H7 (cell line): ENCODE data around the gene PPP1R2C. TPM values are rescaled to one million over a fixed set of nuclear protein-coding genes. Genes with fewer than 3 reads are reported as not detected.

Experiments
- DNase-seq: peaks from one replicate; pipeline ENCODE4 v3.0.0; 2012
- H3K27me3 ChIP-seq: 2 replicates; pipeline ENCODE4 v1.6.0; 2011; ENCODE audit warnings: mild to moderate bottlenecking, low read length; ENCODE audit not compliant: control insufficient read depth, insufficient read depth
- H3K36me3 ChIP-seq: replicated peaks from 2 replicates; pipeline ENCODE4 v1.5.1; 2011; ENCODE audit warnings: low read length; ENCODE audit not compliant: control insufficient read depth, insufficient read depth
- H3K4me3 ChIP-seq: 2 replicates; pipeline ENCODE4 v1.5.1; 2011; ENCODE audit warnings: low read depth, mild to moderate bottlenecking, control low read depth, low read length, moderate library complexity; ENCODE audit not compliant: insufficient read depth
- total RNA-seq: library from RNA; depleted of rRNA; stranded (reverse); fragments of >200 nt; shearing (Covaris generic); gene quantifications from 2 replicates; pipeline ENCODE4 v1.2.3, GENCODE V29; 2014; rRNA removed

Gene PPP1R2C
- total RNA-seq = not detected in 2 replicates

DNA sequence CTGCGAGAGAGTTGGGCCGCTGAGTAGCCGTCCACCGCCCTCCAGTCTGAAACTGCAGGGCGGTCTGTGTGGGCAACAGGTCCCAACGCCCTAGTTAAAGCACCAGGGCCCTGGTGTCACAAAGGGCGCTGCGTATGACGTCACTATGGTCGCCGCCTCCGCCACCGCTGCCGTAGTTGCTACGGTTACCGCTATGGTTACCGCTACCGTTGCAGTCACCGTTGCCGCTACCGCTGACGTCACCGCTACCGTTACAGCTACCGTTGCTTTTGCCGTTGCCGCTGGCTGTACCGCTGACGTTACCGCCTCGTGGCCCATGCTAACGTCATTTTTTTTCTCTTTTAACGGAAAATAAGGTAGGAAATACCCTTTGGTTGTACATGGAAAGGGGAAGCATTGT, at the start of gene PPP1R2C:
PPP1R2C (minus strand) TSS at position 68 of the 400 bp plus-strand sequence. CDS start 84 bp downstream, outside the sequence.
- H3K4me3 ChIP-seq = no peak within 1 kb of the TSS
- DNase-seq = no peak
- no peaks in the 10 kb centered on the region for H3K27me3 ChIP-seq
- H3K36me3 ChIP-seq = no peaks in the 10 kb centered on the region

- Histone ChIP-seq H3K36me3 (no peaks in the 10 kb centered on the region; the same call in 1 of the 2 replicates), H3K4me3 (no peak overlapping the region), H3K27me3 (no peaks in the 10 kb centered on the region)
- no peak for DNase-seq
Measured at GRCh38 chrX:42825201-42825600, 47.2 kb upstream of the PPP1R2C start.

DNA sequence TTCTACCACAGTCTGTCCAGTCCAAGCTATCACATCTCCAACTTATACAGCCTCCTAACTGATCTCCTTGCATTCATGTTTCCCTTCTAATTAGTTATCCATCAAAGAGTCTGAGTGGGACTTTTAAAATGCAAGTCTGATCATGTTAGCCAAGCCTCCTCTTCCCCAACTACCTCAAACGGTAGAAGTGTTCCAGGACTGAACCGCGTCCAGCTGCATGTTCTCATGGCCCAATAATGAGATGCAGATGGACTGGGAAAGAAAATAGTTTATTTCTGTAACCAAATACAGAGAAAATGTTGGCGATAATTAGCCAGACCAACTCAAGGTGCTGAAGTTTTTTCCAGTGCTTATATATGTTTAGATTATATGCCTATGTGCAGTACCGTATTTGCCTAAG, 46.6 kb upstream of the PPP1R2C start:
- DNase-seq = no peak
- H3K27me3 ChIP-seq = no peaks in the 10 kb centered on the region
- no peaks in the 10 kb centered on the region; the same call in 1 of the 2 replicates for H3K36me3 ChIP-seq
- H3K4me3 ChIP-seq = no peak overlapping the region

DNA sequence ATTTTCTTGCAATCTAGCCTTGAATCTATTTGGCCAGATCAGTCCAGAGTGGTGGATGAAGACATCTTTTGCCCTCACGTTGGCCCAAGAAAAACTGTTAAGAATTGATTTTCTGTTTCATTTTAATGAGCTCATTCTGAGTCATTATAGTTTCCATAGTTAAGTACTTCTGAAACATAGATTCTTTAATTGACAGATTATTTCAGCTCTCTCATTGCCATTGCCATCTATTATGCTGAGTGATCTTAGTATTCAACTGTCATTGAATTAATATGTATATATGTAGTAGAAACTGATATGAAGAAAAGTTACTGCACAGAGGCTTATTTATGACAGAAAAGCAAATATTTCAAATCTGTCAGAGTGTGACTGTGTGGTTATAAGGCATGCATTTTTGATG, 45.5 kb upstream of the PPP1R2C start:
- no peak overlapping the region for H3K4me3 ChIP-seq
- no peaks in the 10 kb centered on the region for H3K36me3 ChIP-seq
- no peak for DNase-seq
- no peaks in the 10 kb centered on the region for H3K27me3 ChIP-seq

DNA sequence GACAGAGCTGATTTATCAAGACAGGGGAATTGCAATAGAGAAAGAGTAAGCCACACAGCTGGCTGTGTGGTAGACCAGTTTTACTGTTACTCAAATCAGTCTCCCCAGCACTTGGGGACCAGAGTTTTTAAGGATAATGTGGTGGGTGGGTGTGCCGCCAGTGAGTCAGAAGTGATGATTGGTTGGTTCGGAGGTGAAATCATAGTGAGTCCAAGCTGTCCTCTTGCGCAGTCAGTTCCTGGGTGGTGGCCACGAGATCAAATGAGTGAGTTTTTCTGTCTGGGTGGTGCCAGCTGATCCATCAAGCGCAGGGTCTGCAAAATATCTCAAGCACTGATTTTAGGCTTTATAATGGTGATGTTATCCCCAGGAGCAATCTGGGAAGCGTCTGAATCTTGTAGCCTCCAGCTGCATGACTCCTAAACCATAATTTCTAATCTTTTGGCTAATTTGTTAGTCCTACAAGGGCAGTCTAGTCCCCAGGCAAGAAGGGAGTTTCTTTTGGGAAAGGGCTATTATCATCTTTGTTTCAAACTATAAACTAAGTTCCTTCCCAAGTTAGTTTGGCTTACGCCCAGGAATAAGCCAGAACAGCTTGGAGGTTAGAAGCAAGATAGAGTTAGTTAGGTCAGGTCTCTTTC, 44.0 kb upstream of the PPP1R2C start:
- DNase-seq = no peak
- Histone ChIP-seq H3K27me3 (no peaks in the 10 kb centered on the region), H3K36me3 (no peaks in the 10 kb centered on the region), H3K4me3 (no peak overlapping the region)

DNA sequence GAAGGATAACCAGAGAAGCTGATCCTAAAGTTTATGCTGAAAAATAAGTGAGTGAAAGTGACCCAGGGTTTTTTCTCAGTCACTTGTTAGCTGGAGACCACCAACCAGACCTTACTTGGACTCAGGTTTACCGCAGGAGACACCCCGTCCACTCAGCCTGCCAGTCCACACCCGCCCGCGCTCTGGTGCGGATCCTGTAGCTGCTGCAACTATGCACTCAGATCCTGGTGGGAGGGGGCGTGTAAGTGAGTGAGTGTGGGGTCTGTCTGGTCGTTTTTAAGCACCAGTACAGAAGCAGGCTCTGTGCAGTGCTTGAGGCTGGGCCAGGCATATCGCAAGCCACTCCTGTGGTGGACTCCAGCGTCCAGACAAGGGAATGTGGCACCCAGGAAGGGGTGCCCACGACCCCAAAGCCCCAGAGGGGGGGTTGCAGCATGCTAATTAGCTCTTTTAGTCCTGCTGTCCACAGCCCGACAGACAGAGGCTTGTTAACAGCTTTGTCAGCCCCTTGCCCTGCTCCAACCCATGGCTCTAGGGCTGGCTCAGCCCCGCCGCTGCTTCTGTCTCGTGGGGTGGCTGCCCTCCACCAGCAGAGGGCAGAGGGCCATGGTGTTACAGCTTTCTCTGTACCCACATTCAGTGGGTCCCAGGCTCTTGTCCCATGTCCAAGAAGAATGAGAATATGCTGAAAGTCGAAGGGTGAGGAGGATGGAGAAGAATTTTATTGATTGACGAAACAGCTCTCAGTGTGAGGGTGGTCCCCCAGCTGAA, 40.4 kb upstream of the PPP1R2C start:
- no peaks in the 10 kb centered on the region for H3K27me3 ChIP-seq
- no peak overlapping the region for H3K4me3 ChIP-seq
- H3K36me3 ChIP-seq = no peaks in the 10 kb centered on the region
- DNase-seq = no peak

GRCh38 chrX:42809569-42809968, 31.6 kb upstream of the PPP1R2C start:
- no peaks in the 10 kb centered on the region for H3K36me3 ChIP-seq
- H3K27me3 ChIP-seq = no peaks in the 10 kb centered on the region
- DNase-seq = no peak
- H3K4me3 ChIP-seq = no peak overlapping the region

GRCh38 chrX:42807393-42807792, 29.4 kb upstream of the PPP1R2C start:
- Histone ChIP-seq H3K27me3 (no peaks in the 10 kb centered on the region), H3K4me3 (no peak overlapping the region), H3K36me3 (no peaks in the 10 kb centered on the region)
- no peak for DNase-seq

DNA sequence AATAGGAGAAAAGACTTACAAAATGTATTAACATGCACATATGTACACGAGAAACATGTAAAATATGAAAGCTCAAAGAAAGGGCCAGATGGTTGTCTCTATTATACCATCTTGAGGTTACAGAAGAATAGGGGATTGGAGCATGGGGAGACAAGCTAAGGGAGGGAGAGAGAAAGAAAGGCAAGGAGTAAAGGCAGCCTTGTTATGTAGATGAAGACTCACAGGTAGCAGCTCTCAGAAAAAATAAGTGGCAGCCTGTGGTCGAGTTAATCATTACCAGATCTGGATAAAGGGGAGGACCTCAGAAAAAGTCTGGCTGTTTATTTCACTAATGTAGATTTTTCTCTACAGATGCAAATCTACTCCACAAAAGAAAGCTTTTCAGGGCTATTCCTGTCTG, 26.6 kb upstream of the PPP1R2C start:
- Histone ChIP-seq H3K27me3 (no peaks in the 10 kb centered on the region), H3K36me3 (no peaks in the 10 kb centered on the region), H3K4me3 (no peak overlapping the region)
- DNase-seq = peak; percentile 71

GRCh38 chrX:42803320-42803719, 25.4 kb upstream of the PPP1R2C start:
- H3K36me3 ChIP-seq = no peaks in the 10 kb centered on the region
- no peak overlapping the region for H3K4me3 ChIP-seq
- no peak for DNase-seq
- H3K27me3 ChIP-seq = no peaks in the 10 kb centered on the region

DNA sequence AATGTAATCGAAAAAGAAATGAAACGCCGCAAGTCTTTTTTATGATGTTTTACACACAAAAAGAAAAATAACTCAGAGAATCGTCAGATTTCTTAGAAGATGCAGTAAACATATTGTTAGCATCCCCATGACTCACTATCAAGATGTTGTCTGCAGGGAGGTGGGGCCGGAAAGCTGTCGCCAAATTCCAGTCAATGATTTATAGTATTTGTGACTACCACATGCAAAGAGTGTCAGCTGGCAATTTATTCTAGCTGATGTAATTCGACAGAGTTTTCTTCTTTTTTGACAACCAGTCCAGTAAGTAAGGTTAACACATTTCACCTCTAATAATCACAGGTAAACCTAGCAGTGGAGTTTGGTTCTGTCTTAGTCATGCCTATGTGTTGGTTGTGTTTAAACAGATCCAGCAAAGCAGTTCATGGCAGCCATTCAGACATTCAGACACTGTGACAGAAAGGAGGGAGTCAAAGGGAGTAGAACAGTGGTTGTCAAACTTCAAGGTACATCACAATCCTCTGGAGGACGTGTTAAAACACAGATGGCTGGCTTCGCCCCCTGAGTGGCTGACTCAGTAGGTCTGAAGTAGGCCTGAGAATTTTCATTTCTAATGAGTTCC, 19.8 kb upstream of the PPP1R2C start:
- no peaks in the 10 kb centered on the region for H3K36me3 ChIP-seq
- no peaks in the 10 kb centered on the region for H3K27me3 ChIP-seq
- no peak for DNase-seq
- H3K4me3 ChIP-seq = no peak overlapping the region

DNA sequence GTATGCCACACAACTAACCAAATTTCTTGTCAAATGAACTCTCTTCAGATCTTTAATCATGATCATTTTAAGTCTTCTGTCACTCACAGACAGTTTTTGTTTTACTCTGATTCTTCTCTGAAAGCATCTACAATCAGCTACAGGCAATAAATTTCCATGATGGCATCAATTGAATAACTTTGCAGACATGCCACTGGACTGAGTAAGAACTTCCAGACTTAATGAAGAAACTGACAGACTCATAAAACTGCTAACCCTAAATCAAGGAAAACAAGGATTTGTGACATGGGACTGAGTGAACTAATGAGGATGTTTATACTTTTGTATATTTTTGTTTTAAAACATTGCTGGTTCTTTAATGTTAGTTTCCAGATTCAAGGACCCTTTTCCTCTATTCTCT, 5.5 kb upstream of the PPP1R2C start:
- Histone ChIP-seq H3K36me3 (no peaks in the 10 kb centered on the region), H3K27me3 (no peaks in the 10 kb centered on the region), H3K4me3 (no peak overlapping the region)
- no peak for DNase-seq

DNA sequence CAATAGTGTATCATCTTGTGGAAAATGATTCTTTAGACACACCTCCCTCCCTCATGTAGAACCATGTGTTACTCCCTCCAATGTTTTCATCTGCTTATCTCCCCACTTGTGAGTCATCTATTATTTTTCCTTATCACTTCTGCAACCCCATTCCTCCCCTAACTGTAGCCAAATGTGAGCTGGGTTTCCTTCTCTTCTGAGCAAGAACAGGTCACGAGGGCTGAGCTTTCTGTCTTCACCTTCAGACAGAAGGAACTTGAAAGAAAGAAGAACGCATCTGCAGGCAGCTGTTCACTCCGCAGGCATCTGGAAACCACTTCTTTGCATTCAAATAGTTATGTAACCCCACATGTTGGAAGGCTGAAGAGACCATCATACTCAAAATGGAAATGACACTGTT, 1.8 kb downstream of the PPP1R2C start:
- DNase-seq = no peak
- H3K27me3 ChIP-seq = no peaks in the 10 kb centered on the region
- no peak overlapping the region for H3K4me3 ChIP-seq
- H3K36me3 ChIP-seq = no peaks in the 10 kb centered on the region

DNA sequence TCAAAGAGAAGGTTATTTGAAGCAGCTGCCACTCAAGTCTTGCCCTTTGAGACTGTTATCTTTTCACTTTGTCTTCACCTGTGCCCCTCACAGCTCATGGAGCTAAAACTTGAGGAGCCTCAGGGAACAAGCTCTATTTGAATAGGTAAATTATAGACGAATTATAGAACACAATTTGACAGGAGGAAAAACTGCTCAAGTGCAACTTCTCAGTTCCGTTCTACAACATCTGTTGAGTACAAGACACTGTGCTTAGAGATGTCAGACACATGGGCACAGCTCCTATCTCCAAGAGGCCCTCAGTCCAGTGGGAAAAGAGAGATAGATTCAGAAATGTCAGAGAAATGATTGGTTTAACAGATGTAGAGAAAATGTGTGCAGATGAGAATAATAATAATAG, 5.1 kb downstream of the PPP1R2C start:
- H3K36me3 ChIP-seq = no peaks in the 10 kb centered on the region
- no peak overlapping the region for H3K4me3 ChIP-seq
- no peaks in the 10 kb centered on the region for H3K27me3 ChIP-seq
- no peak for DNase-seq
